HG03139 (cell line): ENCODE results near the gene DPEP3.
"Not testable (repeated sequence)": the region's sequence is repeated elsewhere in the genome, so short reads cannot be mapped to it uniquely, and the experiment has no call there.

Experiments used
- ATAC-seq: cut with Tn5 transposase; IDR thresholded peaks from one replicate; pipeline ENCODE4 v1.9.1; 2021; ENCODE audit not compliant: unreplicated experiment

Gene DPEP3

GRCh38 chr16:67979955-67980678 is at the start of gene DPEP3:
TSS of gene DPEP3 (minus strand) at chr16:67980499. CDS start at chr16:67980380, 119 bp downstream.
- ATAC-seq = no peak

GRCh38 chr16:68028996-68029395 is 48.7 kb upstream of the DPEP3 start:
- ATAC-seq = no peak

- ATAC-seq = peak; percentile 66
These were observed 42.6 kb upstream of the DPEP3 start, which contains the start of the genes DDX28 and DUS2 for GRCh38 chr16:68022728-68023537. TSS of gene DDX28 (minus strand) at chr16:68023232. CDS start at chr16:68023202, 30 bp downstream. TSS of gene DUS2 (plus strand) at chr16:68023284. CDS start at chr16:68038024, 14,740 bp downstream.

- ATAC-seq = no peak
These were observed 42.0 kb upstream of the DPEP3 start for GRCh38 chr16:68022278-68022727.

GRCh38 chr16:68021490-68021889 is 41.2 kb upstream of the DPEP3 start:
- ATAC-seq = no peak

- ATAC-seq = no peak
These were observed 38.9 kb upstream of the DPEP3 start for GRCh38 chr16:68019167-68019680.

- no peak for ATAC-seq
These were observed 35.4 kb upstream of the DPEP3 start, which contains the start of gene DPEP2NB for GRCh38 chr16:68015681-68016080. TSS of gene DPEP2NB (minus strand) at chr16:68015911. CDS start at chr16:68015770, 141 bp downstream.

- ATAC-seq = no peak
These were observed 33.1 kb upstream of the DPEP3 start for GRCh38 chr16:68013440-68013839.

- not testable (repeated sequence) for ATAC-seq
These were observed 29.6 kb upstream of the DPEP3 start for GRCh38 chr16:68009872-68010271.

- no peak for ATAC-seq
These were observed 28.9 kb upstream of the DPEP3 start for GRCh38 chr16:68009157-68009735.

GRCh38 chr16:68005786-68006286 is 25.5 kb upstream of the DPEP3 start:
- no peak for ATAC-seq

GRCh38 chr16:68005211-68005610 is 24.9 kb upstream of the DPEP3 start:
- no peak for ATAC-seq

GRCh38 chr16:68003031-68003430 is 22.7 kb upstream of the DPEP3 start:
- ATAC-seq = no peak

GRCh38 chr16:68000450-68000849 is 20.2 kb upstream of the DPEP3 start:
- no peak for ATAC-seq

GRCh38 chr16:67999985-68000384 is 19.7 kb upstream of the DPEP3 start:
- ATAC-seq = no peak

- not testable (repeated sequence) for ATAC-seq
These were observed 18.7 kb upstream of the DPEP3 start, which contains the start of gene DPEP2 for GRCh38 chr16:67998779-67999688. TSS of gene DPEP2 (minus strand) at chr16:67999484. CDS start at chr16:67993212, 6,272 bp downstream.

- ATAC-seq = not testable (repeated sequence)
These were observed 18.0 kb upstream of the DPEP3 start for GRCh38 chr16:67998231-67998778.

- no peak for ATAC-seq
These were observed 16.4 kb upstream of the DPEP3 start for GRCh38 chr16:67996666-67997065.

- ATAC-seq = no peak
These were observed 15.1 kb upstream of the DPEP3 start for GRCh38 chr16:67995423-67995822.
